GM12801 (cell line): ENCODE results near the gene CD79B.
"Not testable (repeated sequence)": the region's sequence is repeated elsewhere in the genome, so short reads cannot be mapped to it uniquely, and the experiment has no call there.

Experiments used
- CTCF ChIP-seq: IDR thresholded peaks from one replicate; pipeline ENCODE4 v1.5.1; 2011; ENCODE audit warnings: control low read depth; ENCODE audit not compliant: insufficient read length; ENCODE audit errors: extremely low read depth

Gene CD79B

GRCh38 chr17:63917646-63918045, 14.5 kb downstream of the CD79B start:
- TF ChIP-seq CTCF = no peak

GRCh38 chr17:63916566-63917185, 15.5 kb downstream of the CD79B start:
- TF ChIP-seq CTCF = no peak

- no peak for TF ChIP-seq CTCF
Measured at GRCh38 chr17:63914471-63914870, 17.7 kb downstream of the CD79B start.

GRCh38 chr17:63911657-63912100, 20.5 kb downstream of the CD79B start:
- no peak for TF ChIP-seq CTCF

- no peak for TF ChIP-seq CTCF
Measured at GRCh38 chr17:63911041-63911635, 21.0 kb downstream of the CD79B start, which contains the start of gene CSHL1. TSS of gene CSHL1 (minus strand) at chr17:63911258. CDS start at chr17:63911196, 62 bp downstream.

- TF ChIP-seq CTCF = no peak
Measured at GRCh38 chr17:63910096-63910495, 22.0 kb downstream of the CD79B start.

GRCh38 chr17:63896524-63897354, 35.4 kb downstream of the CD79B start, which contains the start of gene CSH1:
TSS of gene CSH1 (minus strand) at chr17:63896574. CDS start at chr17:63896511, 63 bp downstream.
- not testable (repeated sequence) for TF ChIP-seq CTCF
